K562 (cell line): ENCODE measurements around the gene USF2. TPM values are rescaled to one million over a fixed set of nuclear protein-coding genes. Genes with fewer than 3 reads are reported as not detected.

ENCODE experiments used
- HMG20B ChIP-seq: fragments of 250-450 bp; sonication (Bioruptor Pico); IDR thresholded peaks from 2 replicates; pipeline ENCODE4 v1.5.0; 2021; ENCODE audit warnings: mild to moderate bottlenecking
- HMGN3 ChIP-seq: IDR thresholded peaks from 2 replicates; pipeline ENCODE4 v1.6.1; 2011; ENCODE audit warnings: borderline replicate concordance, low read depth, mild to moderate bottlenecking, mixed read lengths, low read length; ENCODE audit not compliant: insufficient read length; ENCODE audit errors: extremely low read depth
- HNRNPUL1 ChIP-seq: fragments of 200-400 bp; formaldehyde crosslinking; IDR thresholded peaks from 2 replicates; pipeline ENCODE4 v1.6.1; 2017; ENCODE audit warnings: low read length
- LARP7 ChIP-seq: fragments of 450-650 bp; IDR thresholded peaks from 2 replicates; pipeline ENCODE4 v1.6.1; 2016
- NFIX ChIP-seq: fragments of 250-450 bp; sonication (Bioruptor Pico); IDR thresholded peaks from 2 replicates; pipeline ENCODE4 v1.4.0; 2020; ENCODE audit warnings: low read depth, mild to moderate bottlenecking, moderate library complexity
- PTTG1 ChIP-seq: fragments of 450-650 bp; IDR thresholded peaks from 2 replicates; pipeline ENCODE4 v1.6.1; 2016; ENCODE audit warnings: low read depth, mild to moderate bottlenecking, missing genetic modification characterization, missing compliant biosample characterization
- RBM17 ChIP-seq: fragments of 200-400 bp; formaldehyde crosslinking; IDR thresholded peaks from 2 replicates; pipeline ENCODE4 v1.6.1; 2017; ENCODE audit warnings: low read depth, mild to moderate bottlenecking, low read length, borderline replicate concordance
- RCOR1 ChIP-seq, 2 experiments: IDR thresholded peaks; 2 replicates each; pipeline ENCODE4 v1.6.1; 2012; ENCODE audit warnings: low read depth in 2 of 2, low read length in 2 of 2, borderline replicate concordance in 1 of 2, improper control_type of control experiment in 1 of 2
- RUNX1 ChIP-seq: sonication (generic); IDR thresholded peaks from 2 replicates; pipeline ENCODE4 v1.6.1; 2016; ENCODE audit warnings: antibody characterized with exemption, low read depth
- ZNF830 ChIP-seq: fragments of 250-450 bp; sonication (Bioruptor Pico); IDR thresholded peaks from 2 replicates; pipeline ENCODE4 v1.5.0; 2021; ENCODE audit warnings: mild to moderate bottlenecking
- polyA plus RNA-seq, 8 experiments: library from polyadenylated mRNA; depleted of rRNA in 4 of 8; stranded (reverse) in 5 of 8; unstranded in 3 of 8; fragments of >200 nt; fragmentation: Nextera tagmentation in 2 of 8; fragmentation: Illumina TruSeq in 1 of 8; extraction: Ambion mirVana in 2 of 8; extraction: Trizol in 1 of 8; gene quantifications; 2 replicates each; pipeline versions ENCODE4 v1.2.1 to v1.2.3, GENCODE V29; 2011 to 2014; ENCODE audit warnings: inconsistent platforms in 1 of 8, missing spikeins in 1 of 8
- total RNA-seq, 7 experiments: library from RNA; depleted of rRNA in 6 of 7; stranded (reverse); fragments of >200 nt in 6 of 7; fragmentation: Illumina TruSeq in 2 of 7; extraction: Trizol in 2 of 7; gene quantifications; 2 replicates each; pipeline versions ENCODE4 v1.2.1 to v1.2.3, GENCODE V29; 2011 to 2021; ENCODE audit warnings: low replicate concordance in 1 of 7
- TF ChIP-seq, protein P1 (sequence below): fragments of 450-650 bp; IDR thresholded peaks from 2 replicates; pipeline ENCODE4 v1.6.1; 2016; ENCODE audit warnings: mild to moderate bottlenecking, moderate library complexity
- TF ChIP-seq, protein P2 (sequence below): fragments of 250-450 bp; sonication (Bioruptor Pico); IDR thresholded peaks from 2 replicates; pipeline ENCODE4 v1.4.0; 2020; ENCODE audit warnings: mild to moderate bottlenecking, moderate library complexity, borderline replicate concordance

Gene USF2
- total and polyA plus RNA-seq, 9 of the 15 experiments (the other 6 are each of a cell fraction or from before 2014, with no cell fraction given) = 0.27 to 93.7 (median 58.4) TPM

DNA sequence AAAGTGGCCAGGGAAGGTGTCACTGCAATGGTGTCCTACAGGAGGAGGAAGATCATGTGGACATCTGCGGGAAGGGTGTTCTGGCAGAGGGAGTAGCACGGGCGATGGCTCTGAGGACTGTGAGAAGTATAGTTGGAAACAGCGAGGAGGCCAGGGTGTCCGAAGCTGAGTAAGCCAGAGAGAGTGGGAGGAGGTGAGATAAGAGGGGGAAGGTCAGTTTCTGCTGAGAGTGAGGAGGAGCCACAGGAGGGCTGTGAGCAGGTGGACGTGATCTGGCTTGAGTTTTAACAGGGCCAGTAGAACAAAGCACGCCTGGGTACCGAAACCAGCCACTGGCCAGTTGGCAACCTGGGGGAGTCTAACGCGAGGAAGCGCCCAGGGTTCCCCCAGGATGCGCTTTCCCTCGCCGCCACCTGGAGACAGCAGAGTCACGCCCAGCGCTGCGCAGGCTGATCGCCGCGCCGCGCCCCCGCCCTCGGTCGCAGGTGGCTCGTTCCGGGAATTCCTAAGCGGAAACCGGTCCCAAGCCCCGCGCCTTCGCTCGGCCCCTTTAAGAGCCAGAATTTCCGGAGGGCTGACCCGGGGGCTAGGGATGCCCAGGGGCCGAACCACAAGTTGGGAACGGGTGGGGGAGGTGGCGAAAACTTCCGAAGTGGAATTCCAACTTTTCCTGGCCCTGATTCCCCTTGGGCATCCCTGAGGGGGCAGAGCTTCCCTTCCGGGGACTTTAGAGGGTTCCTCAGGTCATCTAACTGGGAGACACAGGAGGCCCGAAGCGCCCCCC is 21.0 kb upstream of the USF2 start (continued):
- TF ChIP-seq, protein P1, sequence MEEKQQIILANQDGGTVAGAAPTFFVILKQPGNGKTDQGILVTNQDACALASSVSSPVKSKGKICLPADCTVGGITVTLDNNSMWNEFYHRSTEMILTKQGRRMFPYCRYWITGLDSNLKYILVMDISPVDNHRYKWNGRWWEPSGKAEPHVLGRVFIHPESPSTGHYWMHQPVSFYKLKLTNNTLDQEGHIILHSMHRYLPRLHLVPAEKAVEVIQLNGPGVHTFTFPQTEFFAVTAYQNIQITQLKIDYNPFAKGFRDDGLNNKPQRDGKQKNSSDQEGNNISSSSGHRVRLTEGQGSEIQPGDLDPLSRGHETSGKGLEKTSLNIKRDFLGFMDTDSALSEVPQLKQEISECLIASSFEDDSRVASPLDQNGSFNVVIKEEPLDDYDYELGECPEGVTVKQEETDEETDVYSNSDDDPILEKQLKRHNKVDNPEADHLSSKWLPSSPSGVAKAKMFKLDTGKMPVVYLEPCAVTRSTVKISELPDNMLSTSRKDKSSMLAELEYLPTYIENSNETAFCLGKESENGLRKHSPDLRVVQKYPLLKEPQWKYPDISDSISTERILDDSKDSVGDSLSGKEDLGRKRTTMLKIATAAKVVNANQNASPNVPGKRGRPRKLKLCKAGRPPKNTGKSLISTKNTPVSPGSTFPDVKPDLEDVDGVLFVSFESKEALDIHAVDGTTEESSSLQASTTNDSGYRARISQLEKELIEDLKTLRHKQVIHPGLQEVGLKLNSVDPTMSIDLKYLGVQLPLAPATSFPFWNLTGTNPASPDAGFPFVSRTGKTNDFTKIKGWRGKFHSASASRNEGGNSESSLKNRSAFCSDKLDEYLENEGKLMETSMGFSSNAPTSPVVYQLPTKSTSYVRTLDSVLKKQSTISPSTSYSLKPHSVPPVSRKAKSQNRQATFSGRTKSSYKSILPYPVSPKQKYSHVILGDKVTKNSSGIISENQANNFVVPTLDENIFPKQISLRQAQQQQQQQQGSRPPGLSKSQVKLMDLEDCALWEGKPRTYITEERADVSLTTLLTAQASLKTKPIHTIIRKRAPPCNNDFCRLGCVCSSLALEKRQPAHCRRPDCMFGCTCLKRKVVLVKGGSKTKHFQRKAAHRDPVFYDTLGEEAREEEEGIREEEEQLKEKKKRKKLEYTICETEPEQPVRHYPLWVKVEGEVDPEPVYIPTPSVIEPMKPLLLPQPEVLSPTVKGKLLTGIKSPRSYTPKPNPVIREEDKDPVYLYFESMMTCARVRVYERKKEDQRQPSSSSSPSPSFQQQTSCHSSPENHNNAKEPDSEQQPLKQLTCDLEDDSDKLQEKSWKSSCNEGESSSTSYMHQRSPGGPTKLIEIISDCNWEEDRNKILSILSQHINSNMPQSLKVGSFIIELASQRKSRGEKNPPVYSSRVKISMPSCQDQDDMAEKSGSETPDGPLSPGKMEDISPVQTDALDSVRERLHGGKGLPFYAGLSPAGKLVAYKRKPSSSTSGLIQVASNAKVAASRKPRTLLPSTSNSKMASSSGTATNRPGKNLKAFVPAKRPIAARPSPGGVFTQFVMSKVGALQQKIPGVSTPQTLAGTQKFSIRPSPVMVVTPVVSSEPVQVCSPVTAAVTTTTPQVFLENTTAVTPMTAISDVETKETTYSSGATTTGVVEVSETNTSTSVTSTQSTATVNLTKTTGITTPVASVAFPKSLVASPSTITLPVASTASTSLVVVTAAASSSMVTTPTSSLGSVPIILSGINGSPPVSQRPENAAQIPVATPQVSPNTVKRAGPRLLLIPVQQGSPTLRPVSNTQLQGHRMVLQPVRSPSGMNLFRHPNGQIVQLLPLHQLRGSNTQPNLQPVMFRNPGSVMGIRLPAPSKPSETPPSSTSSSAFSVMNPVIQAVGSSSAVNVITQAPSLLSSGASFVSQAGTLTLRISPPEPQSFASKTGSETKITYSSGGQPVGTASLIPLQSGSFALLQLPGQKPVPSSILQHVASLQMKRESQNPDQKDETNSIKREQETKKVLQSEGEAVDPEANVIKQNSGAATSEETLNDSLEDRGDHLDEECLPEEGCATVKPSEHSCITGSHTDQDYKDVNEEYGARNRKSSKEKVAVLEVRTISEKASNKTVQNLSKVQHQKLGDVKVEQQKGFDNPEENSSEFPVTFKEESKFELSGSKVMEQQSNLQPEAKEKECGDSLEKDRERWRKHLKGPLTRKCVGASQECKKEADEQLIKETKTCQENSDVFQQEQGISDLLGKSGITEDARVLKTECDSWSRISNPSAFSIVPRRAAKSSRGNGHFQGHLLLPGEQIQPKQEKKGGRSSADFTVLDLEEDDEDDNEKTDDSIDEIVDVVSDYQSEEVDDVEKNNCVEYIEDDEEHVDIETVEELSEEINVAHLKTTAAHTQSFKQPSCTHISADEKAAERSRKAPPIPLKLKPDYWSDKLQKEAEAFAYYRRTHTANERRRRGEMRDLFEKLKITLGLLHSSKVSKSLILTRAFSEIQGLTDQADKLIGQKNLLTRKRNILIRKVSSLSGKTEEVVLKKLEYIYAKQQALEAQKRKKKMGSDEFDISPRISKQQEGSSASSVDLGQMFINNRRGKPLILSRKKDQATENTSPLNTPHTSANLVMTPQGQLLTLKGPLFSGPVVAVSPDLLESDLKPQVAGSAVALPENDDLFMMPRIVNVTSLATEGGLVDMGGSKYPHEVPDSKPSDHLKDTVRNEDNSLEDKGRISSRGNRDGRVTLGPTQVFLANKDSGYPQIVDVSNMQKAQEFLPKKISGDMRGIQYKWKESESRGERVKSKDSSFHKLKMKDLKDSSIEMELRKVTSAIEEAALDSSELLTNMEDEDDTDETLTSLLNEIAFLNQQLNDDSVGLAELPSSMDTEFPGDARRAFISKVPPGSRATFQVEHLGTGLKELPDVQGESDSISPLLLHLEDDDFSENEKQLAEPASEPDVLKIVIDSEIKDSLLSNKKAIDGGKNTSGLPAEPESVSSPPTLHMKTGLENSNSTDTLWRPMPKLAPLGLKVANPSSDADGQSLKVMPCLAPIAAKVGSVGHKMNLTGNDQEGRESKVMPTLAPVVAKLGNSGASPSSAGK = peak; percentile 47
- TF ChIP-seq HNRNPUL1 (no peak), ZNF830 (CRISPR knock-in tag) (no peak), HMGN3 (peak; percentile 29), LARP7 (0 out of 2 replicates have a peak, but pooled peaks have one; percentile 66), NFIX (no peak), PTTG1 (tag) (no peak), HMG20B (CRISPR knock-in tag) (no peak), RBM17 (no peak), RCOR1 (IDR thresholded peaks at IDR 0.05; ENCODE audit: borderline replicate concordance in 1 of 2, low read depth in 2 of 2, low read length in 2 of 2) (peak; percentile 82 to 97), RUNX1 (0 out of 2 replicates have a peak, but pooled peaks have one; percentile 8)
- TF ChIP-seq, protein P2, sequence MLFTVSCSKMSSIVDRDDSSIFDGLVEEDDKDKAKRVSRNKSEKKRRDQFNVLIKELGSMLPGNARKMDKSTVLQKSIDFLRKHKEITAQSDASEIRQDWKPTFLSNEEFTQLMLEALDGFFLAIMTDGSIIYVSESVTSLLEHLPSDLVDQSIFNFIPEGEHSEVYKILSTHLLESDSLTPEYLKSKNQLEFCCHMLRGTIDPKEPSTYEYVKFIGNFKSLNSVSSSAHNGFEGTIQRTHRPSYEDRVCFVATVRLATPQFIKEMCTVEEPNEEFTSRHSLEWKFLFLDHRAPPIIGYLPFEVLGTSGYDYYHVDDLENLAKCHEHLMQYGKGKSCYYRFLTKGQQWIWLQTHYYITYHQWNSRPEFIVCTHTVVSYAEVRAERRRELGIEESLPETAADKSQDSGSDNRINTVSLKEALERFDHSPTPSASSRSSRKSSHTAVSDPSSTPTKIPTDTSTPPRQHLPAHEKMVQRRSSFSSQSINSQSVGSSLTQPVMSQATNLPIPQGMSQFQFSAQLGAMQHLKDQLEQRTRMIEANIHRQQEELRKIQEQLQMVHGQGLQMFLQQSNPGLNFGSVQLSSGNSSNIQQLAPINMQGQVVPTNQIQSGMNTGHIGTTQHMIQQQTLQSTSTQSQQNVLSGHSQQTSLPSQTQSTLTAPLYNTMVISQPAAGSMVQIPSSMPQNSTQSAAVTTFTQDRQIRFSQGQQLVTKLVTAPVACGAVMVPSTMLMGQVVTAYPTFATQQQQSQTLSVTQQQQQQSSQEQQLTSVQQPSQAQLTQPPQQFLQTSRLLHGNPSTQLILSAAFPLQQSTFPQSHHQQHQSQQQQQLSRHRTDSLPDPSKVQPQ (CRISPR knock-in tag) = 0 out of 2 replicates have a peak, but pooled peaks have one; percentile 8
